Ascending aorta (tissue), 2 donors: ENCODE measurements around the gene CNTN1. TPM values are rescaled to one million over a fixed set of nuclear protein-coding genes. Genes with fewer than 3 reads are reported as not detected.

ENCODE experiments used
- DNase-seq, 2 donors: peaks; one replicate each; pipeline ENCODE4 v3.0.0-alpha.2; 2019; ENCODE audit warnings: low spot score in 2 of 2
- H3K27ac ChIP-seq, 2 donors: fragments of 200-600 bp; sonication (generic); one replicate each; pipeline ENCODE4 v1.5.1; 2016 to 2017; ENCODE audit warnings: mild to moderate bottlenecking in 1 of 2
- H3K27me3 ChIP-seq: fragments of 200-600 bp; sonication (generic); one replicate; pipeline ENCODE4 v1.5.1; 2017
- H3K36me3 ChIP-seq, 2 donors: fragments of 200-600 bp; sonication (generic); one replicate each; pipeline ENCODE4 v1.5.1; 2016
- H3K4me1 ChIP-seq, 2 donors: fragments of 200-600 bp; sonication (generic); one replicate each; pipeline ENCODE4 v1.5.1; 2016 to 2017; ENCODE audit warnings: mild to moderate bottlenecking in 1 of 2
- H3K4me3 ChIP-seq, 2 donors: fragments of 200-600 bp; sonication (generic); one replicate each; pipeline ENCODE4 v1.5.1; 2016 to 2017; ENCODE audit warnings: mild to moderate bottlenecking in 1 of 2
- H3K9me3 ChIP-seq, 2 donors: fragments of 200-600 bp; sonication (generic); one replicate each; pipeline ENCODE4 v1.5.1; 2016
- CTCF ChIP-seq, 3 experiments: fragments of 200-600 bp in 2 of 3; fragments of 450-650 bp in 1 of 3; sonication (generic) in 2 of 3; IDR thresholded peaks; one replicate each; pipeline ENCODE4 v1.5.1; 2016 to 2019; ENCODE audit warnings: antibody characterized with exemption in 3 of 3, mild to moderate bottlenecking in 1 of 3, moderate library complexity in 1 of 3
- intact Hi-C: fragments of 100-400 bp; cut with DNase I; formaldehyde crosslinking; loops from one replicate; pipeline ENCODE4 v1.15.1; 2023
- total RNA-seq: library from RNA; depleted of rRNA; stranded (reverse); fragments of >200 nt; gene quantifications from one replicate; pipeline ENCODE4 v1.1.0, GENCODE V29; 2016

The CNTN1 gene
- total RNA-seq, 1 donor from 2014 or later = 0.75 TPM

- no peak for DNase-seq
- Histone ChIP-seq H3K36me3 (no peaks in the 10 kb centered on the region), H3K27ac (no peak overlapping the region), H3K27me3 (no peaks in the 10 kb centered on the region), H3K4me3 (no peak overlapping the region), H3K4me1 (peaks cover 0 to 2% of the 10 kb centered on the region in 2 donors), H3K9me3 (no peaks in the 10 kb centered on the region)
- intact Hi-C loops = no loop called here
- no peak for TF ChIP-seq CTCF (IDR thresholded peaks at IDR 0.05)
Observed at GRCh38 chr12:40688085-40688725, 4.0 kb upstream of the CNTN1 start.

- Histone ChIP-seq H3K4me3 (no peak overlapping the region), H3K36me3 (no peaks in the 10 kb centered on the region), H3K4me1 (peaks cover 0 to 2% of the 10 kb centered on the region in 2 donors), H3K9me3 (no peaks in the 10 kb centered on the region), H3K27ac (no peak overlapping the region), H3K27me3 (no peaks in the 10 kb centered on the region)
- DNase-seq = no peak
- no peak for TF ChIP-seq CTCF (IDR thresholded peaks at IDR 0.05)
- intact Hi-C loops = no loop called here
Observed at GRCh38 chr12:40689576-40689975, 2.7 kb upstream of the CNTN1 start.

GRCh38 chr12:40692765-40693206 is 547 bp downstream of the CNTN1 start:
- no peak overlapping the region for H3K27ac ChIP-seq
- intact Hi-C loops = no loop called here
- no peaks in the 10 kb centered on the region for H3K9me3 ChIP-seq
- no peaks in the 10 kb centered on the region for H3K36me3 ChIP-seq
- H3K4me3 ChIP-seq = peak overlapping the region; percentile 46 to 80
- H3K4me1 ChIP-seq = peaks cover 0 to 2% of the 10 kb centered on the region in 2 donors
- DNase-seq = no peak
- H3K27me3 ChIP-seq = no peaks in the 10 kb centered on the region
- TF ChIP-seq CTCF (IDR thresholded peaks at IDR 0.05) = no peak

GRCh38 chr12:40693207-40693821 is 1.1 kb downstream of the CNTN1 start:
- Histone ChIP-seq H3K27me3 (no peaks in the 10 kb centered on the region), H3K9me3 (no peaks in the 10 kb centered on the region), H3K27ac (no peak overlapping the region), H3K36me3 (no peaks in the 10 kb centered on the region), H3K4me3 (peak overlapping the region; percentile 46 to 80), H3K4me1 (peaks cover 0 to 2% of the 10 kb centered on the region in 2 donors)
- intact Hi-C loops = no loop called here
- DNase-seq = peak in 1 of 2 donors; percentile 62
- TF ChIP-seq CTCF (IDR thresholded peaks at IDR 0.05) = no peak

- no peaks in the 10 kb centered on the region for H3K9me3 ChIP-seq
- H3K4me1 ChIP-seq = peaks cover 0 to 2% of the 10 kb centered on the region in 2 donors
- no peak overlapping the region for H3K4me3 ChIP-seq
- H3K36me3 ChIP-seq = no peaks in the 10 kb centered on the region
- DNase-seq = no peak
- intact Hi-C loops = no loop called here
- H3K27ac ChIP-seq = no peak overlapping the region
- no peaks in the 10 kb centered on the region for H3K27me3 ChIP-seq
- TF ChIP-seq CTCF (IDR thresholded peaks at IDR 0.05) = no peak
Observed at GRCh38 chr12:40697566-40698259, 5.5 kb downstream of the CNTN1 start.
